ENCODE data around the gene ZNF148. TPM values are rescaled to one million over a fixed set of nuclear protein-coding genes. Genes with fewer than 3 reads are reported as not detected.

Gene ZNF148
- total RNA-seq, 1 donor from 2014 or later = 45.7 TPM

DNA sequence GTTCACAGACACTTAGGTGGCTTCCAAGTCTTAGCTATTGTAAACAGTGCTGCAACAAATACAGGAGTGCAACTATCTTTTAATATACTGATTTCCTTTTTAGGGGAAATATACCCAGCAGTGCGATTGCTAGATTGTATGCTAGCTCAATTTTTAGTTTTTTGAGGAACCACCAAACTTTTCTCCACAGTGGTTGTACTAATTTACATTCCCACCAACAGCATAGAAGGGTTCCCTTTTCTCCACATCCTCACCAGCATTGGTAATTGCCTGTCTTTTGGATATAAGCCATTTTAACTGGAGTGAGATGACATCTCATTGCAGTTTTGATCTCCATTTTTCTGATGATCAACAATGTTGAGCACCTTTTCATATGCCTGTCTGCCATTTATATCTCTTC is 58.9 kb downstream of the ZNF148 start:
- Histone ChIP-seq H3K36me3 (peaks cover 28% of the 10 kb centered on the region), H3K27ac (replicated peaks) (no peak overlapping the region), H3K4me1 (peaks cover 12% of the 10 kb centered on the region), H3K9me3 (replicated peaks) (no peaks in the 10 kb centered on the region), H3K27me3 (ENCODE audit: low read depth) (no peaks in the 10 kb centered on the region), H3K4me3 (no peak overlapping the region)
- DNase-seq = no peak
- TF ChIP-seq, protein P1, sequence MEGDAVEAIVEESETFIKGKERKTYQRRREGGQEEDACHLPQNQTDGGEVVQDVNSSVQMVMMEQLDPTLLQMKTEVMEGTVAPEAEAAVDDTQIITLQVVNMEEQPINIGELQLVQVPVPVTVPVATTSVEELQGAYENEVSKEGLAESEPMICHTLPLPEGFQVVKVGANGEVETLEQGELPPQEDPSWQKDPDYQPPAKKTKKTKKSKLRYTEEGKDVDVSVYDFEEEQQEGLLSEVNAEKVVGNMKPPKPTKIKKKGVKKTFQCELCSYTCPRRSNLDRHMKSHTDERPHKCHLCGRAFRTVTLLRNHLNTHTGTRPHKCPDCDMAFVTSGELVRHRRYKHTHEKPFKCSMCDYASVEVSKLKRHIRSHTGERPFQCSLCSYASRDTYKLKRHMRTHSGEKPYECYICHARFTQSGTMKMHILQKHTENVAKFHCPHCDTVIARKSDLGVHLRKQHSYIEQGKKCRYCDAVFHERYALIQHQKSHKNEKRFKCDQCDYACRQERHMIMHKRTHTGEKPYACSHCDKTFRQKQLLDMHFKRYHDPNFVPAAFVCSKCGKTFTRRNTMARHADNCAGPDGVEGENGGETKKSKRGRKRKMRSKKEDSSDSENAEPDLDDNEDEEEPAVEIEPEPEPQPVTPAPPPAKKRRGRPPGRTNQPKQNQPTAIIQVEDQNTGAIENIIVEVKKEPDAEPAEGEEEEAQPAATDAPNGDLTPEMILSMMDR (IDR thresholded peaks at IDR 0.05; ENCODE audit: borderline replicate concordance) = no peak
- intact Hi-C loops (cut with micrococcal nuclease) = no loop called here

- Histone ChIP-seq H3K4me1 (peaks cover 20% of the 10 kb centered on the region), H3K9me3 (replicated peaks) (no peaks in the 10 kb centered on the region), H3K27me3 (ENCODE audit: low read depth) (no peaks in the 10 kb centered on the region), H3K27ac (replicated peaks) (no peak overlapping the region), H3K4me3 (no peak overlapping the region), H3K36me3 (peaks cover 41% of the 10 kb centered on the region)
- DNase-seq = no peak
- intact Hi-C loops (cut with micrococcal nuclease) = no loop called here
- TF ChIP-seq, protein P1 (IDR thresholded peaks at IDR 0.05; ENCODE audit: borderline replicate concordance) = no peak
These were observed 62.0 kb downstream of the ZNF148 start for GRCh38 chr3:125313060-125313635.

- peak overlapping the region; percentile 52 for H3K4me3 ChIP-seq
- H3K36me3 ChIP-seq = peaks cover 41% of the 10 kb centered on the region
- intact Hi-C loops (cut with micrococcal nuclease) = no loop called here
- peak overlapping the region; percentile 60 for H3K27ac ChIP-seq (replicated peaks)
- H3K4me1 ChIP-seq = peaks cover 20% of the 10 kb centered on the region
- TF ChIP-seq, protein P1 (IDR thresholded peaks at IDR 0.05; ENCODE audit: borderline replicate concordance) = no peak
- no peaks in the 10 kb centered on the region for H3K27me3 ChIP-seq (ENCODE audit: low read depth)
- DNase-seq = no peak
- H3K9me3 ChIP-seq (replicated peaks) = no peaks in the 10 kb centered on the region
These were observed 64.5 kb downstream of the ZNF148 start for GRCh38 chr3:125310623-125311081.

DNA sequence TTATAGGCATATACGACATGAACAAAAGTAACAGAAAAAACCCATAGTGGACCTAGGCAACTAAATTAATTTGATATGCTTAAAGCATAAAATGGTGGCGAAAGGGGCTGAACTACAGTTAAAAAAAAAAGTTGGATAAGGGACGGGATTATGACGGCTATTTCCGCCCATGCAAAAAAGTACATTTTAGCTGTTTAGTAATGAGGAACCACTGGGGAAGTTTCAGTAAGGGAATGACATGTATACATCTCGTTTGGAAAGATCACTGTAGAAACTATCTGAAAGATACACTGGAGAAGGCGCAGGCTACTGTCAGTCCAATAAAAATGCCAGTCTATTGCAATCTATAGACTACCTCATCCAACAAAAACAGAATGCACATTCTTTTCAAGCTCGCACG is 65.6 kb downstream of the ZNF148 start:
- TF ChIP-seq, protein P1 (IDR thresholded peaks at IDR 0.05; ENCODE audit: borderline replicate concordance) = no peak
- Histone ChIP-seq H3K4me1 (peaks cover 32% of the 10 kb centered on the region), H3K27ac (replicated peaks) (no peak overlapping the region), H3K27me3 (ENCODE audit: low read depth) (no peaks in the 10 kb centered on the region), H3K4me3 (no peak overlapping the region), H3K36me3 (peaks cover 39% of the 10 kb centered on the region), H3K9me3 (replicated peaks) (no peaks in the 10 kb centered on the region)
- intact Hi-C loops (cut with micrococcal nuclease) = no loop called here
- DNase-seq = no peak

GRCh38 chr3:125306620-125307019 is 68.5 kb downstream of the ZNF148 start:
- Histone ChIP-seq H3K4me3 (no peak overlapping the region), H3K27ac (replicated peaks) (no peak overlapping the region), H3K27me3 (ENCODE audit: low read depth) (no peaks in the 10 kb centered on the region), H3K36me3 (peaks cover 23% of the 10 kb centered on the region), H3K9me3 (replicated peaks) (no peaks in the 10 kb centered on the region), H3K4me1 (peaks cover 35% of the 10 kb centered on the region)
- no peak for DNase-seq
- TF ChIP-seq, protein P1 (IDR thresholded peaks at IDR 0.05; ENCODE audit: borderline replicate concordance) = no peak
- intact Hi-C loops (cut with micrococcal nuclease) = no loop called here
